ENCODE data around the gene SIK1. TPM values are rescaled to one million over a fixed set of nuclear protein-coding genes. Genes with fewer than 3 reads are reported as not detected.
A peak's percentile ranks its signal among the peaks of the same experiment; 100 is the strongest.

Gene SIK1
- total RNA-seq, 1 experiment from 2014 or later: 5.7 TPM

DNA sequence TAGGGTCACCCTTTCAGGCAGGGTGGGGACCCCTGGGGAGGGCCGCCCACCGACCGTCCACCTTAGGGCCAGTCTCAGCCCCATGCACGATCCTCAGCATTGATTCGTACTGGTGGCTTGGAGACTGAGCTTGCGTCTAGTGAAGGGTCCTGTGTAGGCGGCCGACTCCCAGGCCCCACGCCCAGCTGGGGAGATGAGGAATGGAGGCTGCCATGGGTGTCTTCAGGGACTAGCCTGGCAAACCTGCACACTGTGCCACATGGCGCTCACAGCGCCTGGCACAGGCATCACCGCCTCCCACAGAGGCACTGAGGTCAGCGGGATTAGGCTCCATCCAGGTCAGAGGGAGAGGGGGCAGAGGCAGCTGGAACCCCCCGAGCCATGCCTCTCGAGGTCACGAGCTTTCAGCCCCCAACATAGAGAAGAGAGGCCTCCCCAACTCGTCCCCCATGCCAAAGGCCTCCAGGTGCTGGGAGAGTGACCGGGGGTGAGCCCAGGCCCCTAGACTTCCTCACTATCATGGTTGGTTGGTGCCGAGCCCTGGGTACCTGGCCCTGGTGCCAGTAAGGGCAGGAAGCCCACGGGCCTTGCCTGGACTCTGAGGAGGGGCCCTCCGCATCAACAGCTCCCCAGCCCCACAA lies 51.0 kb downstream of the SIK1 start:
- Histone ChIP-seq H3K79me2 (ENCODE audit: insufficient read depth, low read length) (no peaks in the 10 kb centered on the region), H4K8ac (replicated peaks; ENCODE audit: insufficient read length, low read depth, low read length) (no peak overlapping the region)
- H3K27me3 Mint-ChIP-seq (ENCODE audit: low read depth): no peaks in the 10 kb centered on the region

More for the DNA sequence above, 51.0 kb downstream of the SIK1 start:
- DNase-seq: no peak
- no CpG with 5 or more reads among the region's 21 CpGs for WGBS (ENCODE audit: extremely low coverage, insufficient read length, low lambda C conversion rate)
- Histone ChIP-seq H3K18ac (ENCODE audit: insufficient read length, low read depth, low read length) (peak overlapping the region; percentile 6), H3K9ac (ENCODE audit: extremely low read depth, insufficient read length, low read length) (no peak overlapping the region), H4K20me1 (ENCODE audit: control insufficient read depth, insufficient read depth, insufficient read length) (no peaks in the 10 kb centered on the region), H2BK20ac (ENCODE audit: low read depth, low read length, poor library complexity, severe bottlenecking) (no peak overlapping the region), H3K9me3 (ENCODE audit: control insufficient read depth, low read depth, low read length) (no peaks in the 10 kb centered on the region), H2BK12ac (ENCODE audit: insufficient read length, low read depth, low read length) (no peak overlapping the region), H3K56ac (ENCODE audit: insufficient read length, low read depth, low read length) (no peak overlapping the region), H2BK120ac (ENCODE audit: low read depth, low read length, poor library complexity, severe bottlenecking) (no peak overlapping the region), H3T11ph (ENCODE audit: low read length) (no peak overlapping the region), H2BK5ac (ENCODE audit: insufficient read length, low read length) (no peak overlapping the region), H3K4ac (ENCODE audit: low read depth, low read length) (no peak overlapping the region), H2AFZ (ENCODE audit: low read length) (no peak overlapping the region), H3K14ac (ENCODE audit: insufficient read depth, low read length) (no peak overlapping the region; the same call in 1 of the 2 replicates), H3K79me1 (ENCODE audit: insufficient read depth, low read depth, low read length, poor library complexity, severe bottlenecking) (no peaks in the 10 kb centered on the region), H2AK5ac (ENCODE audit: insufficient read length, low read length) (no peak overlapping the region), H3K27ac (ENCODE audit: insufficient read length, low read depth, low read length) (no peak overlapping the region), H4K5ac (ENCODE audit: insufficient read length, low read depth, low read length) (no peak overlapping the region), H3K4me2 (ENCODE audit: insufficient read depth, insufficient read length, low read length) (no peak overlapping the region), H2BK15ac (ENCODE audit: low read depth, low read length) (no peak overlapping the region), H3K23me2 (ENCODE audit: insufficient read length, low read depth, low read length, poor library complexity, severe bottlenecking) (no peaks in the 10 kb centered on the region), H4K91ac (ENCODE audit: insufficient read length, low read depth, low read length) (no peak overlapping the region), H3K4me1 (ENCODE audit: insufficient read depth, low read length) (peaks cover 4% of the 10 kb centered on the region; the same call in 1 of the 2 replicates), H3K27me3 (ENCODE audit: insufficient read depth, low read length) (no peaks in the 10 kb centered on the region), H3K23ac (ENCODE audit: insufficient read length, low read depth, low read length) (no peak overlapping the region)
- Mint-ChIP-seq H3K27ac (no peak overlapping the region), H3K4me3 (no peak overlapping the region), H3K9me3 (no peaks in the 10 kb centered on the region), H3K4me1 (peaks cover 12 to 16% of the 10 kb centered on the region in 2 experiments), H3K36me3 (ENCODE audit: insufficient read depth in 1 of 3, low read depth in 3 of 3) (no peaks in the 10 kb centered on the region)
- TF ChIP-seq, protein P1, sequence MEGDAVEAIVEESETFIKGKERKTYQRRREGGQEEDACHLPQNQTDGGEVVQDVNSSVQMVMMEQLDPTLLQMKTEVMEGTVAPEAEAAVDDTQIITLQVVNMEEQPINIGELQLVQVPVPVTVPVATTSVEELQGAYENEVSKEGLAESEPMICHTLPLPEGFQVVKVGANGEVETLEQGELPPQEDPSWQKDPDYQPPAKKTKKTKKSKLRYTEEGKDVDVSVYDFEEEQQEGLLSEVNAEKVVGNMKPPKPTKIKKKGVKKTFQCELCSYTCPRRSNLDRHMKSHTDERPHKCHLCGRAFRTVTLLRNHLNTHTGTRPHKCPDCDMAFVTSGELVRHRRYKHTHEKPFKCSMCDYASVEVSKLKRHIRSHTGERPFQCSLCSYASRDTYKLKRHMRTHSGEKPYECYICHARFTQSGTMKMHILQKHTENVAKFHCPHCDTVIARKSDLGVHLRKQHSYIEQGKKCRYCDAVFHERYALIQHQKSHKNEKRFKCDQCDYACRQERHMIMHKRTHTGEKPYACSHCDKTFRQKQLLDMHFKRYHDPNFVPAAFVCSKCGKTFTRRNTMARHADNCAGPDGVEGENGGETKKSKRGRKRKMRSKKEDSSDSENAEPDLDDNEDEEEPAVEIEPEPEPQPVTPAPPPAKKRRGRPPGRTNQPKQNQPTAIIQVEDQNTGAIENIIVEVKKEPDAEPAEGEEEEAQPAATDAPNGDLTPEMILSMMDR (conservative IDR thresholded peaks at IDR 0.05): no peak

Measured in H9 (cell line).